Bone marrow (tissue), 2 donors: ENCODE data around the gene SLC16A1.
"Not testable (repeated sequence)": the region's sequence is repeated elsewhere in the genome, so short reads cannot be mapped to it uniquely, and the experiment has no call there.

ENCODE experiments used
- DNase-seq, 2 donors: peaks; one replicate each; lab custom pipeline; 2025; lab: John Stamatoyannopoulos, UW

The SLC16A1 gene

DNA sequence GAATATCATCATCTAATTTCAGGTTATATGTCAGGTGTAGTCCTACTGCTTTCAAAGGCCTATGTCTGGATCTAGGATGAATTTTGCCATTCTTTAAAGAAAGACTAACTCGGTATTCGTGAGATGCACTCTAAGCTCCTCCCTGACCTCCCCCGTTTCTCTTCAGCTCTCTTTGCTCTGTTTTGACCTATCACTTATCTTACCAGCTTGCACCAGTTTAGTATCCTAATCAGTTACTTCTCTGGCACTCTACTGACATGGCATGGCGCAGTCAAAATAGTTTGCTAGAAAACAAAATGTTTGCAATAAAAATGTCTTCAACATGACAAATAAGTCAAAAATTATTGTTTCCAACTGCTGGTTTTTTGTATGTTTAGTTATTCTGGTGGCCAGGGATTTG lies 8.4 kb upstream of the SLC16A1 start:
- no peak for DNase-seq

DNA sequence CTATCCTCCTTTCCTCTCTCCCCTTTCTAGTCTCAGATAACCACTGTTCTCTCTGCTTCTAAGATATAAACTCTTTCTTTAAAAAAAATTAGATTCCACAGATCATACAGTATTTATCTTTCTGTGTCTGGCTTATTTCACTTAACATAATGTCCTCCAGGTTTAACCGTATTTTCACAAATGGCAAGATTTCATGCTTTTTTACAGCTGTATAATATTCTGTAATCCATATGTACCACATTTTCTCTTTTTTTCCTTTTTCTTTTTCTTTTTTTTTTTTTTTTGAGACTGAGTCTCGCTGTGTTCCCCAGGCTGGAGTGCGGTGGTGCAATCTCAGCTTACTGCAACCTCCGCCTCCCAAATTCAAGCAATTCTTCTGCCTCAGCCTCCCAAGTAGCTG lies 5.1 kb upstream of the SLC16A1 start:
- DNase-seq: no peak

DNA sequence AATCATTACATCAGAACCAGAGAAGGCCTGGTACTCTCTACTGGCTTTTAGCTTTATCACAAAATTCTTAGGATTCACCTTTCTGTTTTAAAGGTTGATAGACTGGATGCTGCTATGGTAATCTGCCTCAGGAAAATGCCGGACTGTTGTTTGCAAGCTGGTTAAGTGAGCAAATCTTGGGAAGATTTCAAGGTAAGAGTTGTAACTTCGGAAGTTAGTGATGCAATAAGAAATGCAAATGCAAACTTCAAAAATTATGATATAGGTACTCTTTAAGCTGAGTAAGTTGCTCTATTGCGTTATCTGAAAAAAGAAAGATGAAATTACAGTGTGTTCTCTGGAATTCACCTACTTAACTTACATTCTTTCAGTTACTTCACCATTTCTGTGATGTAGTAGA lies 4.4 kb upstream of the SLC16A1 start:
- DNase-seq: no peak

DNA sequence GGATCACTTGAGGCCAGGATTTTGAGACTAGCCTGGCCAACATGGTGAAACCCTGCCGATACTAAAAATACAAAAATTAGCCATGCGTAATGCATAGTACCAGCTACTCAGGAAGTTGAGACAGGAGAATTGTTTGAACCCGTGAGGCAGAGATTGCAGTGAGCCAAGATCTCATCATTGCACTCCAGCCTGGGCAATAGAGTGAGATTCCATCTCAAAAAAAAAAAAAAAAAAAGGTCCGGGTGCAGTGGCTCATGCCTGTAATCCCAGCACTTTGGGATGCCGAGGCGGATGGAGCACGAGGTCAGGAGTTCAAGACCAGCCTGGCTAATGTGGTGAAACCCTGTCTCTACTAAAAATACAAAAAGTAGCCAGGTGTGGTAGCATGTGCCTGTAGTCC lies 2.2 kb upstream of the SLC16A1 start:
- not testable (repeated sequence) for DNase-seq

DNA sequence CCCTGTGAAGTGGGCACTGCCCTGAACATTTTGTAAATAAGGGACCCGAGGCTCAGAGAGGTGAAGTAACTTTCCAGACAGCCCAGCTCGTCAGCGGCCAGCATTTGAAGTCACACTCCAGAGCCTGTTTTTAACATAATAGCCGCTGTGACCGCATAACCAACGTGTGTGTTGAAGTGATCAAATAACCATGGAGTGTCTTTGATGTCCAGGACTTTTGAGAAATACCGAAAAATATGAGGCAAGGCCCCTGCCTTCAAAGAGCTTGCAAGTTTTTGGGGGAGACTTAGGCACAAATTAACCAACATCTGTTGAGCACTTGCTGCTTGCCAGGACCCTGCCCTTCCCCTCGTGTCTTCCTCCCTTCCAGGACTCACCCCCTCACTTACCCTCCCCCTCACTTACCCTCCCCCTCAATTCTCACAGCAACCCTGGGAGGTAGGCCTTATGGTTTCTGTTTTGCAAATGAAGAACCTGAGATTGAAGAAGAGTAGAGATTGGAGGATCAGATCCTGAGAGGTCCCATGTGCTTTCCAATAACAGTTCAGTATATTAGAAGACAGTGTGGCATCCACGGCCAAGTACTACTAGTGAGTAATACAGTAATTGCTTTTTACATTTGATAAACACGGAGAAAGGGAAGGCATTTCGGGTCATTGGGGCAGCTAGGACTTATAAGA lies 1.3 kb upstream of the SLC16A1 start:
- DNase-seq: no peak

DNA sequence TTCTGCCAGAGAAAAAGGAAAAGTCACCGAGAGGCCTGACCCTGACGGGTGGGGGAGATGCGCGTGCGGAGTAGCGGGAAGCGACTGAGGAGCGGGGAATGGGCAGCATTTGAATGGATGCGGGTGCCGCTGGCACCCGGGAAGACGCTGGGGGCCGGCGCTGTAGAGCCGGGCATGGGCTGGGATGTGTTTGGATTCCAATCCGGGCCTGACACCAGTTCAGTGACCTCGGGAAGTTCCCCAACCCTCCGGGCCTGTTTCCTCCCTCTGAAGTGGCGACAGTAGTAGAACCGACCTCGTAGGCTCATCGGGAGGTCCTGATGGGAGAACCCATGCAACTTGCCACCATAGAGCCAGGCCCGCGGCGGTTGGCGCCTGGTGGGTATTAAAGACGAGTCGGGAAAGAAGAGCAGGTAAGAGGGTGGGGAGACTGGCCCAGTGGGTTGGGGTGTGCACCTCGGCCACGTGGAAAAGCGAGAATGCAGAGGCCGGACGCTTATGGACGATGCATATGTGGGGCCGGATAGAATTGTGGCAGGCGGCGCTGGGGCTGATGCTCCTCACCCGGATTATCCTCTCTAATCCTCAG lies 642 bp upstream of the SLC16A1 start:
- DNase-seq: no peak

DNA sequence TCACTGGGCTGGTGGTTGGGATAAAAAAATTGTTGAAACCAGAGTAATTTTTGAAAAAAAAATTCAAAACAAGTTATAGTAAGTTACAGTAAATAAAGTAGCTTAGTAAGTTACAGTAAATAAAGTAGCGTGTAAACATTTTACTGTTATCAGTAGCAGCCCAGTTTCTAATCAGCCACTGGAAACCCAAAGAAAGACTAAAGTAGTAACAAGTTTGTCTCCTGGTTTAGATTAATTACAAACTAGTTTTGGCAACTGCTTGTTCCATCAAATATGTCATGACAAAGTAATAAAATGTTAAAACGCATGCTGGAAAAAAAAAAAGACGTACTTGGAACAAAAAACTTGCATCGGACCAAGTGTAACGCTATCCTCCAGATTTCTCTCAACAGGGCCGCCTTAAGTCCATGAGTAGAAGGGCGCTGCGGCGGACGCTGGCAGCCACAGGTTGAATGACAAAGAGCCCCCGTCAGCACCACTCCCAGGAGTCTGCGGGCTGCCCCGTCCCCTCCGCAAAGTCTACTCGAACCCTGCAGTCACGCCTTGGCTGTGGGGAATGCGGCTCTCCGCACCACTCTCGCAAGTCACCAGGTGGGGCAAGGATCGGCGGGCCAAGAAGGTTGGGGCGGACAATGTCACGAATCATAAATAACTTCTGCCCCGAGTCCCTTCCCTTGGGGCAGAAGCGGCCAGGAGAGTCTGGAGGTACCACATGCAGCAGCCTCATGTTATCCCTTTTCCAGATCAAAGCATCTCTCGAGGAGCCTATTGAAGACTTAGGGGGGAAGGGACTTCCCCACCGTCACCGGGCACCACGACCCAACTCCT lies 837 bp downstream of the SLC16A1 start:
- peak; percentile 19 to 63 for DNase-seq

DNA sequence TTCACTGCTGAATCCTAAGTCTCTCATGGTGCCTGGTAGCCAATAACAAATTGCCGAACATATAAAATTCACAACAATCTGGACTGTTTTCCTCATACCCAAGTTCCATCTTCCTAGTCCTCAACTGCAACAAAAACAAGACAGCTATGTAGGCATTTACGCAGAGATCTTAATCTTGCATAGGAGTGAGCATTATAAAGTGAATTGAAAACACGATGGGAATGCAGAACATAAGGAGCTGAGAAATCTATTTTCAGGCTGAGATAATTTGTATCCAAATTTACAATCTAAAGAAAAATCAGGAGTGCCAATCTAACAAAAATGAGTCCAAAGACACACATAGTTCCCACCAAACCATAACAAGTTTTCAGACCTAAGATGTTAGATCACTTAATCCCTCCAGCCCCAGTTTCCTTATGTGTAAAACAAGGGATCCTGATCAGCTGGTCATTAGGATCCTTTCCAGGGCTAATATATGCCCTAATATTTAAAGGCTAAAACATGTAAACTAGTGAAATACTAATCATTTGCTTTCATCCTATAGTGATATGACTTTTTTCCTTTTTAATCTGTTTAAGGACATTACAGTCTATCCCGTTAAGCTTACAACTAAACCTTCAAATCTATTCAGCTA lies 1.9 kb downstream of the SLC16A1 start:
- no peak for DNase-seq

DNA sequence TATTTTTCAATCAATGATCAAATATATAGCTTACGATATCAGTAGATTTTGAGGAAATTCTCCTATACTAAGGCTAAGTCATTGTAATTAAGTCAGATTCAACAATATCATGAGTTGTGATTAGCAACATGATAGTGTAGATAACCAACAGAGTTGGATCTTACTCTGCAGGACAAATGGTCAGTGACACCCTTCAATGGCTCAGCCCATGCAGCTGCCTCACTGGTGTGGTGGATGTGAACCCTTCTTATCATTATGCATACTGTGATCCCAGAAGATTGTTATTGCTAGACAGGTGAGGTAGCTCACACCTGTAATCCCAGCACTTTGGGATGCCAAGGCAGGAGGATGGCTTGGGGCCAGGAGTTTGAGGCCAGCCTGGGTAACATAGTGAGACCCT lies 5.6 kb downstream of the SLC16A1 start:
- no peak for DNase-seq

DNA sequence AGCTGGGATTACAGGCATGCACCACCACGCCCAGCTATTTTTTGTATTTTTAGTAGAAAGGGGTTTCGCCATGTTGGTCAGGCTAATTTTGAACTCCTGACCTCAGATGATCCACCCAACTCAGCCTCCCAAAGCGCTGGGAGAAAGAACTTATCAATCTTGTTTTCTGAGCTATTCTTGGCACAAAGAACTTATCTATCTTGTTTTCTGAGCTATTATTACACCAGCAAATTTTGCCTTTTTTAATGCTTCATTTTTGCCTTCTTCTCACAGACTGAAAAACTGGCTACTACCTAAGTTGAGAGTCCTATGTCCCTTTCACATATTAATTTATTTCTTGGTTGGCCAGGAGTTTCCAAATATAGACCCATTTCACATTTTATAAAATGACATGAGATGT lies 9.3 kb downstream of the SLC16A1 start:
- no peak for DNase-seq

DNA sequence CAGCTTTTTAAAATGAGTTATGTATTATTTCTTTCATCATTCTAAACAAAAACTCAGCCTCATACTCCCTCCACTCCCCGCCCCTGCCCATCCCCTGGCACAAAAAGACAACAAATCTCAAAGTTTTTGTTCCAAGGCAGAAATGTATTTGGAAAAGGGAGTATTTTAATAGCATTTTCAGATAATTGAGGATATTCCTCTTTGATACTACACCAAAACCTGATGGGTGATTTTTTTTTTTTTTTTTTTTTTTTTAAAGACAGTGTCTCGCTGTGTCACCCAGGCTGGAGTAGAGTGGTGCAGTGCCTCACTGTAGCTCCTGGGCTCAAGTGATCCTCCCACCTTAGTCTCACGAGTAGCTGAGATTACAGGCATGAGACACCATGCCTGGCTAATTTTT lies 16.2 kb downstream of the SLC16A1 start:
- no peak for DNase-seq

DNA sequence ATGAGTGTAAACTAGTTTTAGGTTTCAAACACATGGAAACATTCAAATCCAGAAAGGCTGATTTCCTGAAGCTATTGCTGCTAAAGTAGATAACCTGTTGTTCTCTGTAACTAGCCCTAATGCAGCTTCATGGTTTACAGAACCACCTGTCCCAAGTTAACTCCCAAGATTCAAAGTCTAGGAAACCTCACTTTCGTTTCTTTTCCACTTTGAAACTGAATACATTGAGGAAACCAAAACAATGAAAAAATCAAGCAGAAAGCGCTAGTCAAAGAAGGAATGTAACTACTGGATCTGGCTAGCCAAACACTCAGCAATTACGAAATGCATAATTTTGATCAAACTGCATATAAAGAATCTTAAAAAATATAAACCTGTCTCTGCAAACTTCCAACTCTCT lies 17.8 kb downstream of the SLC16A1 start:
- DNase-seq: no peak

DNA sequence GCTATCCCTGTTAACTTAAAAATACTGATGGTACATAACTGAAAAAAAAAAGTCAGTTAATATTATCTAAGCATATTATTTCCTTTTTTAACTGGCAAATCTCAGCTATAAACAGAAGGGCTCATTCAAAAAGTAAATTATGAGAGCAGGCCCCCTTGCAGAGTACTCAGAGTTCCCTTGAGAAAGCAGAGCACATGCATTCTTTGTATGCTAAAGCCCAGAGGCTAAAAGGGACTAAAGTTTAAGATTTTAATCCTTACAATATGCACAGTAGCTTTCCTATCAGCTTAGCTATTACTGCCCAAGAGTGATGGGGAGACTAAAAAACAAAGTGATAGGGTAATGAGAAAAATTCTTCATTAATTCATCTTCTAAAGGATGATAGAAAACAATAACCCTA lies 18.5 kb downstream of the SLC16A1 start:
- DNase-seq: no peak

DNA sequence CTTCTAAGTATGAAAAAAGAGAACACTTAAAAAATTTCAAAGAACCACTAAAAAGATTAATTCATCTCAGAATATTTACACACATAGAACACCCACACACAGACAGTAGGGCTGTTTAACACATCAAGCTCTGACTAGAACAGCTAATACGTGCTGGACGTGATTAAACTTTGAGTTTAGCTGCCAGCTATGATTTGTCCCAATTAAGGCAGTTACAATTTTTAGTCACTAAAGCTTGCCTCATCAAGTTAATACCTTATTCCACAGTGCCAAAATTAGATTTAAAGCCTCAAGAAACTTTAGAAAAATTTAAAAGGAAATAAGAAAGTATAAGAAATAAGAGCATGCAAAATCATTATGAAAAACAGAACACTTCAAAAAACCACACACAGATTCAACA lies 18.9 kb downstream of the SLC16A1 start:
- no peak for DNase-seq

DNA sequence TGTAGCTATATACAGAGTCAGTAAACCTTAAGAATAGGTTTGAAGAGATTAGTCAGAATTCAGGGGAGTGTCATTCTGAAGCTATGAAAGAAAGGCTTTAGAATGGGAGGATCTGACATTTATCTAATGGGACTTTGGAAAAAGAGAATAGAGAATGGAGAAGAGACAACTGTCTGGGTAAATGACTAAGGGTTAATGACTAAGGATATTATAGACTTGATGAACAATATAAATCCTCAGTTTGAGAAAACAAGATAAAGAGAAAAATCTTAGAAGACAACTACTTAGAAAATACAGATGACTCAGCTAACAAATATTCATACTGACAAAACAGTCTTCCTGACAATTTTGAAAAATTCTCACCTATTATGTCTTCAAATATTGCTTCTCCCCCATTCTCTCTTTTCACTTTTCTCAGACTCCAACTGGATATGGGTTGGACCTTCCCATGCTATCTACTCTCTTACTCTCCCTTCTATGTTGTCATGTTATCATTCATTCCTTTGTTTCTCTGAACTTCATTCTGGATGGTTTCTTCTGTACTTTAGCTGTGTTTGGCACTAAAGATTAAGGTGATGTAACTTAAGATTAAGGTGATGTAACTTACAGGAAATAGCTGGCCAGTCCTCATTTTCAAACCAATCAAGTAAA lies 20.4 kb downstream of the SLC16A1 start:
- DNase-seq: no peak

DNA sequence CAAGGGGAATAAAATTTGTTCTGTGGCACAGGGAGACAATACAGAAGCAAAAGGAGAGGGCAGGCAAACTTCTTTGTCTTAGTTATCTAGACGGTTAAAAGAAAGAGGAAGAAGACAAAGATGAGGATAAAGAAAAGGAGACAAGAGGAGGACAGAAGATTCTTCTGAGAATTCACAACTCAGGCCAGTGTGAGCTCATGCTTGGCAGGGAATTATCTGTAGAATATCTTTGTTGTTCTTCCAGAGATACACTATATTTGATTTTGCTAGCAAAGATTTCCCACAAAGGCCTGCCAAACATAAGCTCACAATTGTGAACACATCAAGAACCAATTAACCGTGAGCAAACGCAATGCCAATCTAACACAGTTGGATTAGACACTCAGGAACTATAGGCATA lies 21.4 kb downstream of the SLC16A1 start:
- no peak for DNase-seq

DNA sequence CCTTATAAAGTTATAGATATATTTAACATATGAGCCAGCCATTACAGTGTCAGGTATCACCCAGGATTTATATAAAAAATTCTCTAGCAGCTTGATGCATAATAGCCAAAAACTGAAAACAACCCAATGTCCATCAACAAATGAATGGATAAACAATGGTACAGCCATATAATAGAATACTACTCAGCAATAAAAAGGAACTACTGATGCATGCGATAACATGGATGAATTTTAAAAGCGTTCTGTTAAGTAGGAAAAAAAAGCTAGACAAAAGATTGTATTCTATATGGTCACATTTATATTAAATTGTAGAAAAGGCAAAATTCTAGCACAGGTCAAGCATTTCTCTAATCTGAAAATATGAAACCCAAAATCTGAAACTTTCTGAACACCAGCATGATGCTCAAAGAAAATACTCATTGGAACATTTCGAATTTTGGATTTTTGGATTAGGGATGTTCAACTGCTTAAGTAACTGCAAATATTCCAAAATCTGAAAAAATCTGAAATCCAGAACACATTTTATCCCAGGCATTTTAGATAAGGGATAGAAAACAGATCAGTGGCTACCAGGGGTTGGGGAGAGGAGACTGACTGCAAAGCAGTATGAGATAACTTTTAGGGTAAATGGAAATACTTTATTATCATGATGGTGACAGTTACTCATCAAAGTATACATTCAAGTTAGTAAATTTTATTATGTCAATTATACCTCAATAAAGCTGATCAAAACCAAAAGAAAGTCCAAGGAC lies 22.0 kb downstream of the SLC16A1 start:
- DNase-seq: no peak

DNA sequence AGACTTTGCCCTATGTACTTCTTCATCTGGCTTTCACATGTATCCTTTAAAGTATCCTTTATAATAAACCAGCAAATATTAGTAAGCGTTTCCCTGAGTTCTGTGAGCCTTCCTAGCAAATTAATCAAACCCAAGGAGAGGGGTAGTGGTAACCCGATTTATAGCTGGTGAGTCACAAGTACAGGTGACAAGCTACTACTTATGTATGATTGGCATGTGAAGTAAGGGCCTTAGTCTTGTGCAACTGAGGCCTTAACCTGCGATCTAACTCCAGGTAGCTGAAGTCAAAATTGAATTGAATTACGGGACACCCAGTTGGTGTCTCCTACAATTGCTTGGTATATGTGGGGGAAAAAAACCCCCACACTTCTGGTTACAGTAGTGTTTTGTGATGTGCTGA lies 26.0 kb downstream of the SLC16A1 start:
- no peak for DNase-seq

DNA sequence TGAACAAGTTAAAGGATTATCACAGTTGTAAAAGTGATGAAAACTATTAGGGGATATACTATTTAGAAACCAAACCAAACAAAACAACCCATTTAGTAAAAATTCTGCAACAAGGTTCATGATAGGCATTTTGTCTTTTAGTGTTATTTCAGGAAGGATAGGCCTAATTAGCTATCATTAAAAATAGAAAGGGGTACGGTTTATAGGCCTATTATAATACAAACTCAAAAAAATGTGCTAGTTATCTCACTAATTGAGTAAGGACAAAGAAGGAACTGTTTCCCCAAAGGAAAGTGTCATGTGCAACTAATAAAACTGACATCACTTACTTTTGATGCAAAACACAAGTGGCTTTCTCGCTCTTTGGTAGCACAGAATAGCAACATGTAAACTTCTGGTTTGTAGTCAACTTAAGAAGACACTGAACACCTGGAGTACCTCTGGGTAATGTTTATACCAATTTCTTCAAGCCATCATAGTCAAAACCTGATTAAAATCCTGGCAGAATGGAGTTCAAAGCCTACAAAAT lies 28.5 kb downstream of the SLC16A1 start:
- DNase-seq: no peak

DNA sequence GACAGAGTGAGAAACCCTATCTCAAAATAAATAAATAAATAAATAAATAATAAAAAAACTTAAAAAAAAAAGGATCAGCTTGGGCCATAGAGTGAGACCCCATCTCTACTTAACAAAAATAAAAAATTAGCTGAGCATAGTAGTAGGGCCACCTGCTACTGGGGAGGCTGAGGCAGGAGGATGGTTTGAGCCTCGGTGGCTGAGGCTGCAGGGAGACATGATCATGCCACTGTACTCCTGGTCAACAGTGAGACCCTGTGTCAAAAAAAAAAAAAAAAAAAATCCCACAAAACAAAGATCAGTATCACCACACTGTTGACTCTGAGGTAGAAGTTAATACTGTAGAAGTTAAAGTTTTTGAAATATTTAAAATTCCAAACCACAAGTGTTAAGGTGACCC lies 29.1 kb downstream of the SLC16A1 start:
- no peak for DNase-seq

DNA sequence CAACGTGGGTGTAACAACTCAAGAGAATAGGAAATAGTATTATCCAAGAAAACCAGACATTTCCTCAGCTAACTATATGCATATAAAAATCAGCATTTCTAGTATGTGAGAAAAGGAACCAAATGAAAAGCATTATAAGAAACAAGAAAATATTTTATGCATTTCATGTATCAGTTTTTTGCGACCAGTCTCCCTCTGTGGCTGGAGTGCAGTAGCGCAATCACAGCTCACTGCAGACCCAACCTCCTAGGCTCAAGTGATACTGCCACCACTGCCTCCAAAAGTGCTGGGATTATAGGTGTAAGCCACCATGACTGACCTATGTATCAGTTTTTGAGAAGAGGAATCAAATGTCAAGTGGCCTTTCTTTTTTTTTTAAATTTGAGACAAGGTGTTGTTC lies 31.0 kb downstream of the SLC16A1 start:
- no peak for DNase-seq
